ENCODE data around the gene ME1.

The ME1 gene

DNA sequence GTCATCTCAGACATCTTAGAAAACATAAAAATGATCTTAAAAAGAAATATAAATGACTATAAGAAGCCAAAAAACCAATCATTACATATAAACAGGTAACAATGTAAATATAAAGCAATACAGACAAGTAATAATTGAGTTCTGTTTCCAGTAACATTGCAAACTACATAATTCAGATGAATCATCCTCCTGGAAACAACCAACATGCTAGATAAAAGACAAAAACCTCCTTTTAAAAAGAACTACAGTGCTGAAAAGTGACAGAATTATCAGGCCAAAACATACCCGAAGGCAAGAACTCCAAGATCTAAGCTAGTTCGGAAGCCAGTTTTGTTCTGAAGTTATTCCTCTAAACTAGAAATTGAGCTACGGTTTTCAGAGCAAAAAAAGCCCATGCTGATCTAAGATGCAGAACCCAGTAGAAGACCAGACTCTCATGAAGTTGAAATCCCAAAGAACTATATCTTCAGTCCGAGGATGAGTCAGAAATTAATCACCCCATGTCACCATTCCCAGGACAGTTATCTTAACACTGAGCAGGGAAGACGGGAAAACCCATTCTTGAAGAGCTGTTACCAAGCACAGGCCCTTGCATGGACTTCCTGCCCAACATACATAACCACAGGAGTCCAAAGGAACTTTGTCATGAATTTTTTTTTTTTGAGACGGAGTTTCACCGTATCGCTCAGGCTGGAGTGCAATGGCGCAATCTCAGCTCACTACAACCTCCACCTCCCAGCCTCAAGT is 247.6 kb downstream of the ME1 start:
- no peak for DNase-seq

DNA sequence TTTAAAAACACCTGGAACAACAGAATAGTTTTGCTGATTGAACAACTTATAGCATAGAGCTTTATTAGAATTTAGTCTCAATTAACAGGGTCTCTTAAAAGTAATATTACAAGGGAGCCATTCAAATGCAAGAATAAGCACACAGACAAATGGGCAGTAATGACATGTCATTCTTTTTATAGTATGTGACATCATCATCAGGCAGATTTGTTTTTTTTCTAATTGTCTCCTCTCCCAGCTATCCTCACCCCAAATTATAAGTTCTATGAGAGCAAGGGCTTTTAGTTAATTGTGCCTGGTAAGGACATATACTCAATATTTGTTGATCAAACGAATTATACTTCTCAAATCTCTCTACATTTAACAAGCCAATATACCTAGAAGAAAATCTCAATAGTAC is 248.7 kb downstream of the ME1 start:
- DNase-seq, result no peak

DNA sequence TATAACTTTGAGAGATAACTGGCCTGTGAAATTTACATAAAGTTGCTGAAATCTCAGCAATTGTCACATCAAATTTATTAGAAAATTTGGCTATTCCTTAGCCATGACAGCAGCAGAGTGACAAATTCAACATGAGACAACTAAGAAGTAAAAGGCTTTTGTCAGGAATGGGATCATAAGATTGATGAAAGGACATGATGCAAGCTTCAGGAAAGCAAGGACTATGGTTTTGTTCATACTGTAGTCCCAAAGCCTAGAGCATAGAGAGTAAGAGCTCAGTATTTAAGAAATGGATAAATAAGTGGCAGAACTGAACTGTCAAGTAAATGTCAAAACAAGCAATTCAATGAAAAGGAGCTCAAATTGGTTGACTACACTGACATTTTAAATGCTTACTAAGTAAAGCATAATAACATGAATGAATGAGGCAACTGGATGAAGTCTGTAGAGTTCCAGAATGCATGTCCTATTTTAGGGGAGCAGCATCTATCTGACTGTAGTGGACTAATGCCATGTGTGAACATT is 250.4 kb downstream of the ME1 start:
- no peak for DNase-seq

DNA sequence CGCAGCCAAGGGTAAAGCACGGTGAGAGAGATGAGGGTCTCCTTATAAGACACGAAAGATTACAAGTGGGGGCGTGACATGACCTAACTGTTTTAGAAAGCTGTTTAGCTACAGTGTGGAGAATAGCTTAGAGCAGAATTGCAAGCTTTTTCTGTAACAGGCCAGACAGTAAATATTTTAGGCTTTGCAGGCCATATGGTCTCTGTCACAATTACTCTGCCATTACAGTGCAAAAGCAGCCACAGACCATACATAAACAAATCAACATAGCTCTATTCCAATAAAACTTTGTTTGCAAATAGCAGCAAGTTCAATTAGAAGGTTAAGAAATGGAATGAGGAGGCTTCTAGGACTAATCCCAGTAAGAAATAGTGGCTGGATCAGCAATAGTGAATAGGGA is 254.6 kb downstream of the ME1 start:
- no peak for DNase-seq

DNA sequence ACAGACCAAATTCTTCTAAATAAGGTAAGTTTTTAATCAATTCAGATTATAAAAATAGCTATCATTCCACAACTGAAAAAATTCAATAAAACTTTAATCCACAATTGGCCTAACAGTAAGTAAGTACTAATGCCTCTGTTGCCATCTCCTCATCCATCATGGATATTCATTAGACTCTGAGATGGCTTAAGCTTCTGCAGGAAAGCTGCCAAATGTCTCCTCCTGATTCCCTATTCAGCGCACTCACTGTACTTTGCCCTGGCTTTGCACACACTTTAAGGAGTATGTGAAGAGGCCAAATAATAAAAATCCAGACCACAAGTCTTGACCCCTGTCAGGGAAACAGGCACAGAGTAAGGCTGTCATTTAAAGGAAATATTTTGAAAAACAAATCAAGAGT is 261.3 kb downstream of the ME1 start:
- DNase-seq, result no peak

DNA sequence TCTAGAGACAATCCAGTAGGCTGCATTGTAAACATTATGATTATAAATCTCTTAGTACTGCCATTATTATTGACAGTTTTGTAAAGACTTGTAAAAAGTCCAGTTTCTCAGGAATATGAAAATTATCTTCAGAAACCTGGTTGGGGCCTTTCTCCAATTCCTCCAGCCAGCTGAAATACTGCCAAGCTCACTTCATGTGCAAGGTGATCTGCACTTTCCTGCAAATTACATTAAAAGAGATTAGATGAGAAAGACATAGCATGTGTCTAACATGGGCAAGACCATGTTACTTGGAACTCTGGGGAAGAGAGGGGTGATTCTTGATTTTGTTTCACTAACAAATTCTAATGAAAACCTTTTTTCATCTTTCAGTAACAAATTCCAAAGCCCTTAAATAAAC is 261.7 kb downstream of the ME1 start:
- DNase-seq, result no peak

DNA sequence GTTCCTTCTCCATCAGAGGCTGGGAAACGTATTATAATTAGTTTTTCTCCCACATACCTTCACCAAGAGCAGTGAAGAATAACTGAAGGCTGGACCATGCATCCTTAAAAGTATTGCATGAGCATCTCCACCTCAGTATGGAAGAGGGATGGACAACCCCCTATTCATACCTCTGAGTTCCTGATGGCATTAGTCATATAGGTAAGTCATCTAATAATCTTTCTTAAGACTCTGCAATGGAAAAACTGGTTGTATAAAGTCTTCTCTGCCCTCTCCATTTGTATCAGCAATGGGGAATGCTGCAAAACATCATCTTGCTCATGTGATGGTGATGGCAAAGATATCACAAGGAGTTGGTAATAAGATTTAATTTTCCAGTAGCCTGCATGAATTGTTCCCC is 262.3 kb downstream of the ME1 start:
- DNase-seq, result no peak

DNA sequence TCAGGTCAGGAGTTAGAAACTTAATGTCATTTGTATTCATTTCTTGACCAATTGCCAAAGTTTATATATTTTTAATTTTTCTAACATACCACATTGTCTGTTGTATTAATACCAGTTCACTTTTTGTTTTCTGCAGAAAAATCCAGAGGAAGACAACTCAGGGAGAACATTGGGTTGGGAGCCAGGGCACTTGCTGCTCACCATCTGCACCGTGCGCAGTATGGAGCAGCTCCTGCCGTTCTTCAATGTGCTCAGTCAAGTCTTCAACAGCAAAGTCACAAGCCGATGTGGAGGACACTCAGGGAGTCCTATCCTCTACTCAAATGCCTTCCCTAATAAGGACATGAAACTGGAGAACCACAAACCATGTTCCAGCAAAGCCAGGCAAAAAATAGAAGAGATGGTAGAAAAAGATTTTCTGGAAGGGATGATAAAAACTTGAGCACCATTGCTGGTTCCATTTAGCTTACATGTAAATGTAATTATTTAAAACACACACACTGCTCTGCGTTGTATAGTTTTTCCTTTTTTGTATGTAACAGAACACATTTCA is 263.0 kb downstream of the ME1 start:
- no peak for DNase-seq

Data from NCI-H1436 (cell line).